GM12878 (cell line): ENCODE data around the gene KDM6B. TPM values are rescaled to one million over a fixed set of nuclear protein-coding genes. Genes with fewer than 3 reads are reported as not detected.
A peak's percentile ranks its signal among the peaks of the same experiment; 100 is the strongest.

Experiments
- ATF2 ChIP-seq: IDR thresholded peaks from 2 replicates; pipeline ENCODE4 v1.6.1; 2012; ENCODE audit warnings: low read length, inconsistent platforms
- BHLHE40 ChIP-seq, 2 experiments: fragments of 450-650 bp in 1 of 2; IDR thresholded peaks; 2 replicates each; pipeline ENCODE4 v1.6.1; 2011 to 2017; ENCODE audit warnings: low read depth in 2 of 2, borderline replicate concordance in 1 of 2, improper control_type of control experiment in 1 of 2, low read length in 1 of 2, mild to moderate bottlenecking in 1 of 2
- CBX3 ChIP-seq: fragments of 200-600 bp; sonication (generic); IDR thresholded peaks from 2 replicates; pipeline ENCODE4 v1.6.1; 2016; ENCODE audit warnings: low read depth, borderline replicate concordance
- CEBPB ChIP-seq, 2 experiments: fragments of 150-350 bp in 1 of 2; IDR thresholded peaks; 2 replicates each; pipeline ENCODE4 v1.6.1; 2012 to 2014; ENCODE audit warnings: low read depth in 2 of 2, low read length in 2 of 2, borderline replicate concordance in 1 of 2, inconsistent platforms in 1 of 2
- CEBPZ ChIP-seq: fragments of 150-350 bp; IDR thresholded peaks from 2 replicates; pipeline ENCODE4 v1.6.1; 2016; ENCODE audit warnings: low read depth, low read length
- CHD4 ChIP-seq: fragments of 200-600 bp; sonication (generic); IDR thresholded peaks from 2 replicates; pipeline ENCODE4 v1.6.1; 2016; ENCODE audit warnings: mild to moderate bottlenecking
- EED ChIP-seq: sonication (generic); IDR thresholded peaks from 2 replicates; pipeline ENCODE4 v1.6.1; 2016; ENCODE audit warnings: antibody characterized with exemption, low read depth
- ELK1 ChIP-seq: IDR thresholded peaks from 2 replicates; pipeline ENCODE4 v1.6.1; 2012; ENCODE audit warnings: low read depth, low read length, improper control_type of control experiment
- FOXK2 ChIP-seq: fragments of 450-650 bp; IDR thresholded peaks from 2 replicates; pipeline ENCODE4 v1.6.1; 2017; ENCODE audit warnings: mild to moderate bottlenecking, moderate library complexity
- HDGF ChIP-seq: fragments of 450-650 bp; IDR thresholded peaks from 2 replicates; pipeline ENCODE4 v1.6.1; 2016; ENCODE audit warnings: antibody characterized with exemption
- JUND ChIP-seq: IDR thresholded peaks from 2 replicates; pipeline ENCODE4 v1.6.1; 2012; ENCODE audit warnings: low read depth, mild to moderate bottlenecking, low read length, improper control_type of control experiment, moderate library complexity
- MAX ChIP-seq: IDR thresholded peaks from 2 replicates; pipeline ENCODE4 v1.6.1; 2012; ENCODE audit warnings: low read depth, low read length, improper control_type of control experiment
- MEF2B ChIP-seq: fragments of 450-650 bp; IDR thresholded peaks from 2 replicates; pipeline ENCODE4 v1.6.1; 2018; ENCODE audit warnings: mild to moderate bottlenecking, moderate library complexity; ENCODE audit not compliant: partially characterized antibody, poor library complexity, severe bottlenecking
- NBN ChIP-seq: fragments of 450-650 bp; IDR thresholded peaks from 2 replicates; pipeline ENCODE4 v1.6.1; 2016
- PAX8 ChIP-seq: fragments of 450-650 bp; IDR thresholded peaks from 2 replicates; pipeline ENCODE4 v1.6.1; 2017; ENCODE audit warnings: mild to moderate bottlenecking, moderate library complexity
- RAD51 ChIP-seq: fragments of 450-650 bp; IDR thresholded peaks from 2 replicates; pipeline ENCODE4 v1.6.1; 2016; ENCODE audit warnings: moderate library complexity, mild to moderate bottlenecking, inconsistent platforms
- RB1 ChIP-seq: fragments of 450-650 bp; formaldehyde crosslinking; IDR thresholded peaks from 2 replicates; pipeline ENCODE4 v1.6.1; 2017; ENCODE audit warnings: mild to moderate bottlenecking, borderline replicate concordance
- RBBP5 ChIP-seq: fragments of 200-600 bp; sonication (generic); conservative IDR thresholded peaks from 2 replicates; pipeline ENCODE4 v1.6.1; 2016
- RELA ChIP-seq: fragments of 450-650 bp; IDR thresholded peaks from 2 replicates; pipeline ENCODE4 v1.8.0; 2014; ENCODE audit warnings: borderline replicate concordance; ENCODE audit not compliant: partially characterized antibody
- RFX5 ChIP-seq: IDR thresholded peaks from 2 replicates; pipeline ENCODE4 v1.6.1; 2011; ENCODE audit warnings: low read depth, low read length, improper control_type of control experiment
- SRF ChIP-seq, 2 experiments: IDR thresholded peaks; 2 replicates each; pipeline ENCODE4 v1.6.1; 2011; ENCODE audit warnings: low read depth in 2 of 2, low read length in 2 of 2, mild to moderate bottlenecking in 1 of 2, moderate library complexity in 1 of 2
- SUPT20H ChIP-seq: IDR thresholded peaks from 2 replicates; pipeline ENCODE4 v1.6.1; 2011; ENCODE audit warnings: low read depth, mild to moderate bottlenecking, low read length, moderate library complexity, borderline replicate concordance; ENCODE audit not compliant: control insufficient read depth
- TBL1XR1 ChIP-seq: IDR thresholded peaks from 2 replicates; pipeline ENCODE4 v1.6.1; 2012; ENCODE audit warnings: low read depth, low read length, improper control_type of control experiment
- YBX1 ChIP-seq: fragments of 450-650 bp; IDR thresholded peaks from 2 replicates; pipeline ENCODE4 v1.6.1; 2016; ENCODE audit warnings: antibody characterized with exemption
- ZBED1 ChIP-seq: IDR thresholded peaks from 2 replicates; pipeline ENCODE4 v1.6.1; 2016; ENCODE audit warnings: borderline replicate concordance
- polyA plus RNA-seq, 11 experiments: library from polyadenylated mRNA; depleted of rRNA in 4 of 11; unstranded in 6 of 11; stranded (reverse) in 5 of 11; fragments of >200 nt; fragmentation: Nextera tagmentation in 4 of 11; fragmentation: Illumina TruSeq in 1 of 11; extraction: Ambion mirVana in 4 of 11; extraction: Trizol in 1 of 11; gene quantifications; 1 replicate in 1 of 11; 2 replicates in 10 of 11; pipeline versions ENCODE4 v1.2.1 to v1.2.3, GENCODE V29; 2011 to 2016; ENCODE audit warnings: inconsistent platforms in 2 of 11, missing spikeins in 2 of 11, low read depth in 1 of 11
- total RNA-seq, 4 experiments: library from RNA; depleted of rRNA in 3 of 4; stranded (reverse); fragments of >200 nt in 3 of 4; fragmentation: Illumina TruSeq in 1 of 4; extraction: Trizol in 1 of 4; gene quantifications; 2 replicates each; pipeline versions ENCODE4 v1.2.1 to v1.2.3, GENCODE V29; 2013 to 2021

Gene KDM6B
- total and polyA plus RNA-seq, 10 of the 15 experiments (the other 5 are each of a cell fraction or from before 2014, with no cell fraction given): 0.05 to 33.5 (median 2.3) TPM

- TF ChIP-seq CEBPZ (no peak), CBX3 (no peak), MEF2B (peak; percentile 74), CEBPB (IDR thresholded peaks at IDR 0.05; ENCODE audit: borderline replicate concordance in 1 of 2, low read depth in 2 of 2, low read length in 2 of 2) (no peak), RFX5 (peak; percentile 92), RELA (peak; percentile 54), SUPT20H (no peak), FOXK2 (no peak; the same call in 1 of the 2 replicates), TBL1XR1 (0 out of 2 replicates have a peak, but pooled peaks have one; percentile 35), RAD51 (no peak), ELK1 (no peak), BHLHE40 (IDR thresholded peaks at IDR 0.05; ENCODE audit: borderline replicate concordance in 1 of 2, low read depth in 2 of 2, low read length in 1 of 2) (peak; percentile 100), ZBED1 (no peak), CHD4 (no peak), JUND (0 out of 2 replicates have a peak, but pooled peaks have one; percentile 16), ATF2 (no peak), SRF (IDR thresholded peaks at IDR 0.05; ENCODE audit: low read depth in 2 of 2, low read length in 2 of 2) (no peak), RB1 (no peak; the same call in 1 of the 2 replicates), YBX1 (no peak), RBBP5 (no peak), EED (peak; percentile 27; the same call in 1 of the 2 replicates), MAX (peak; percentile 56), PAX8 (no peak), HDGF (peak; percentile 85), NBN (peak; percentile 70)
Observed at GRCh38 chr17:7834957-7835813, 1.2 kb downstream of the KDM6B start (continued).
